ENCODE measurements around the gene DZANK1.
"Not testable (repeated sequence)": the region's sequence is repeated elsewhere in the genome, so short reads cannot be mapped to it uniquely, and the experiment has no call there.

Gene DZANK1

GRCh38 chr20:18466894-18467730 lies at the start of gene DZANK1, which contains the start of gene POLR3F:
Gene DZANK1 (minus strand): TSS chr20:18467030. CDS start chr20:18465358, 1,672 bp downstream.
Gene POLR3F (plus strand): TSS chr20:18467390. CDS start chr20:18467507, 117 bp downstream.
- peak; percentile 70 to 99 (median 95) for DNase-seq

DNA sequence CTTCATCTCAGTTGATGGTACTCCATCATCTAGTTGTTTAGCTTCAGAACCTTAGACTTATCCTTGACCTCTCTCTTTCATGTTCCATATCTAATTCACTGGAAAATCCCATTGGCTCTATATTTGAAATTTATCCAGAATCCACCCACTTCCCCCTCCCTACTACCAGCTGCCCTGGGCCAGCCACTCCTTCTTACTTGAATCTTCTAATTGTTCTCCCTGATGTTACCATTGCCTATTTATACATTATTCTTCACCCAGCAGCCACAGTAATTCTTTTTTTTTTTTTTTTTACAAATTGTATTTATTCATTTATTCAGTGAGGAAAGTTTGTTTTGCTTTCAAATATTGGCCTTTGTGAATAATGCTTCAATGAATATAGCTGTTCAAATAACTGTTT lies 49.1 kb upstream of the DZANK1 start:
- no peak for DNase-seq

- no peak for DNase-seq
Observed at GRCh38 chr20:18514127-18514526, 47.3 kb upstream of the DZANK1 start.

- DNase-seq, result no peak
Observed at GRCh38 chr20:18513208-18513607, 46.4 kb upstream of the DZANK1 start.

- no peak for DNase-seq
Observed at GRCh38 chr20:18511571-18511970, 44.7 kb upstream of the DZANK1 start.

DNA sequence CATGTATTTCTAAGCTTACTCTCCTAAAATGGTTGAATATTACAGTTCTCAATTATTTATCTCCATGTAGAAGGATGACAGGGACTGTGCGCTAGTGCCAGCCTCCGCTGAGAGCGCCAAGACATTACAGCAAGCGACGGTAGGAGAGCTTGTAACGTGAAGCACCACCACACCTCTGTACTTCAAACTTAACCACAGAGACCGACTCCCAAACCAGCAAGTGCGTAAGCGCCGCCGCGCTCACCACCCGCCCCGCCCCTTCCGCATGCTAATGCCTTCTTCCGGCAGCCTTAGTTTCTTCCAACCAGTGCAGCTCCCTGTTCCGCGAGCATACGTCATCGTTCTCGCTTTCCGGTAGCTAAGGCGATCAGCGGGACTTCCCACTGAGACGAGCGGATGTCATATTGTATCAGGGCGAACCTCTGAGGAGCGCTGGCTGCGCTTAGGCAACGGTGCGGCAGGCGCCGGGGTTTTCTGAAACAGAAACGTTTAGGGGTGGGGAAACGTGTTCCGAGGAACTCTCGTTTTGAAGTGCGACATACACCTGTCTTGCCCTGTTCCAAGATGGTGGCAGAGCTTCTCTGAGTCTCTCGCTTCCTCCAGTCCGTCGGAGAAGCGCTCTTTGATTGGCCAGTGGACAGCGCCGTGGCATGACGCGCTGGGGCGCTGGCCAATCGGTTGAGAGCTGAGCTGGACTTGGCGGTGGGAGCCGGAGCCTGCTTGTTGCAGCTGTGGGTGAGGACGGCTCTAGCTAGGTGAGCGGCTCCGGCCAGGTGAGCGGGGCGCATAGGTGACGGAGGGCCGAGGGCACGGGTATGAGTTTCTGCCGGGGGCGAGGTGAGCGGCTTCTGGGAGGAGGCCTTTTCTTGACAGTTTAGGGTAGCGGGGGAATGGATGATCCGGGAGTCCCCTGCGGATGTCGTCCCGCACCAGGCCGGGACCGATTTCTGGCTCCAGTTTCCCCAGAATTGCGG lies 40.7 kb upstream of the DZANK1 start, which contains the start of gene SEC23B:
TSS of gene SEC23B (plus strand) at position 723 of the 974 bp plus-strand sequence. CDS start 2,896 bp downstream, outside the sequence.
- peak; percentile 90 to 99 (median 97) for DNase-seq

- DNase-seq, result peak in 2 of 56 donors; percentile 12 to 33
Observed at GRCh38 chr20:18506744-18507143, 39.9 kb upstream of the DZANK1 start.

GRCh38 chr20:18504479-18505060 lies 37.7 kb upstream of the DZANK1 start:
- DNase-seq, result peak in 17 of 56 donors; percentile 3 to 48 (median 16)

DNA sequence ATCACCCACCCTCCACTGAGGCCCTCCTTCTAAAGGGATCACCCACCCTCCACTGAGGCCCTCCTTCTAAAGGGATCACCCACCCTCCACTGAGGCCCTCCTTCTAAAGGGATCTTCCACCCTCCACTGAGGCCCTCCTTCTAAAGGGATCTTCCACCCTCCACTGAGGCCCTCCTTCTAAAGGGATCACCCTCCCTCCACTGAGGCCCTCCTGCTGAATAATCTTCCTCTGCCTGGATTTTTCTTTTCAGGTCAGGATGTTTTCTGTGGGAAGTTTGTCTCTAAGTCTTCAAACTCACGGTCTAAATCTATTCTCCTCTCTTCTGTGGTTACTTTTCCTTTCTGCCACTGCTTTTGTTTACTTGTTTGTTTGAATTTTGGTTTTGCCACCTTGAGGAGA lies 34.8 kb upstream of the DZANK1 start:
- DNase-seq, result not testable (repeated sequence)

GRCh38 chr20:18497603-18498002 lies 30.8 kb upstream of the DZANK1 start:
- no peak for DNase-seq

- DNase-seq, result peak in 55 of 56 donors; percentile 22 to 91 (median 75)
Observed at GRCh38 chr20:18496740-18497592, 30.1 kb upstream of the DZANK1 start, which contains the start of gene RBBP9. Gene RBBP9 (minus strand): TSS chr20:18497225. CDS start chr20:18497167, 58 bp downstream.

- DNase-seq, result peak in 1 of 56 donors; percentile 1
Observed at GRCh38 chr20:18496042-18496441, 29.2 kb upstream of the DZANK1 start.

DNA sequence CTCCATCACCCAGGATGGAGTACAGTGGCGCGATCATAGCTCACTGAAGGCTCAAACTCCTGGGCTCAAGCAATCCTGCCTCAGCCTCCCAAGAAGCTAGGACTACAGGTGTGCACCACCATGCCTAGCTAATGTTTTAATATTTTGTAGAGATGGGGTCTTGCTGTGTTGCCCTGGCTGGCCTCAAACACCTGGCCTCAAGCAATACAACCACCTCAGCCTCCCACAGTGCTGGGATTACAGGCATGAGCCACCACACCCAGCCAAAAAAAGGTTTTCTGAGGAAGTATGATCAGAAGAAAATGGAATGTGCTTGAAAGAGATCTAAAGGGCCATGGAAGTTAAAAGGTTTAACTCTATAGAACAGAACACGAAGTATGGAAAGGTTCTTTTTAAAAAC lies 21.5 kb upstream of the DZANK1 start:
- no peak for DNase-seq

DNA sequence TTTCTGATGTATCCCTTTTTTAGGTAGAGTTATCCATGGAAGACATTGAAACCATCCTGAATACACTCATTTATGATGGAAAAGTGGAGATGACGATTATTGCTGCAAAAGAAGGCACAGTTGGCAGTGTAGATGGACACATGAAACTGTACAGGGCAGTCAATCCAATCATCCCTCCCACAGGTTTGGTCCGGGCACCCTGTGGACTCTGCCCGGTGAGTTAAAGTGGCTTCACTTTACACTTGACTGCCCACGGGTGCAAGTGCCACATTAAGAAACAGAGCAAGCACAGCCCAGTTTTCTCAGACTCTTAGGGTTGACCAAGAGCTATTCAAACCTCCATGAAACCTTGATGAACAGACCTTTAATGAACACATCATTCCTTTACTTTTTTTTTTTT lies 14.8 kb upstream of the DZANK1 start:
- no peak for DNase-seq

DNA sequence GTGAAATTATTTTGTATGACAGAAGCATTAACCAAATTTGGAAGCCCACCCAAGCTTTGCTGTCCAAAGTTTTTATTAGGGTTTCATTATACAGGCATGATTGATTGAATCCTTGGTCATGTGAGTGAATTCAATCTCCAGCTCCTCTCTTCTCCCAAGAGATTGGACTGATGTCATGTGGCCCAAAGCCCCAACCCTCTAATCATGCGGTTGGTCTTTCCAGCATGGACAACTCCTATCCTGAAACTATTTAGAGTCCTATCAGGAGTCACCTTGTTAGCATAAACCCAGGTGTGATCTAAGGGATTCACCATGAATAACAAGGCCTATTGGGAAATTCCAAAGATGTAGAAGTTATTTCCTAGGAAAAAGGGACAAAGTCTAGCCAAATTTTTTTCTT lies 11.0 kb upstream of the DZANK1 start:
- no peak for DNase-seq

DNA sequence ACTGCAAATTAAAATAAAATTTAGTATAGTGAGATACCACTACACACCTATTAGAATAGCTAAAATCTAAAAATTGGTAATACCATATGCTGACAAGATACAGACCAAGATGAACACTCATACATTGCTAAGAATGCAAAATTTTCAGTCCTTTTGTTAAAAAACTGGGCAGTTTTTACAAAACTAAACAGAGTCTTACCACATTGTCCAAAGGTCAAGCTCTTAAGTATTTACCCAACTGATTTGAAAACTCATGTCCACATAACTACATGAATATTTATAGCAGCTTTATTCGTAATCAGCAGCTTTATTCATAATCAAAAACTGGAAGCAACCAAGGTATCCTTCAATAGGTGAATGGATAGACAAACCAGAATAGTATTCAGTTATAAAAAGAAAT lies 10.4 kb upstream of the DZANK1 start:
- no peak for DNase-seq

GRCh38 chr20:18466574-18466893 lies 296 bp downstream of the DZANK1 start:
- DNase-seq, result peak in 7 of 56 donors; percentile 65 to 93 (median 84)

- DNase-seq, result no peak
Observed at GRCh38 chr20:18465536-18466200, 1.2 kb downstream of the DZANK1 start.

DNA sequence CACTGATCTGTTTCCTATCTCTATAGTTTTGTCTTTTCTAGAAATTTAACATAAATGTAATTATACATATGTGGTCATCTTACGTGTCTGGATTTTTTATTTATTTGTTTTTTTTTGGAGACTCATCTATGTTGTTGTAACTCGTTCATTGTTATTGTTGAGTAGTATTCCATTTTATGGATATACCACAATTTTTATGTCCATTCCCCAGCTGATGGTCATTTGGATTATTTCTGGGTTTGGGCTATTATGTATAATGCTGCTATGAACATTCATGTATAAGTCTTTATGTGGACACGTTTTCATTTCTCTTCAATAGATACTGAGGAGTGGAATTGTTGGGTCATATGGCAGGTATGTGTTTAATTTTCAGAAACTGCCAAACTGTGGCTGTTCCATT lies 10.2 kb downstream of the DZANK1 start:
- no peak for DNase-seq

GRCh38 chr20:18443886-18444285 lies 22.9 kb downstream of the DZANK1 start:
- no peak for DNase-seq

All from nucleus accumbens (tissue), 56 donors.